ENCODE measurements around the gene HOGA1.
"Not testable (repeated sequence)": the region's sequence is repeated elsewhere in the genome, so short reads cannot be mapped to it uniquely, and the experiment has no call there.

The HOGA1 gene

GRCh38 chr10:97572214-97572989 is 11.8 kb upstream of the HOGA1 start, which contains the start of gene ANKRD2:
TSS of gene ANKRD2 (plus strand) at chr10:97572779. CDS start at chr10:97572789, 10 bp downstream.
- peaks cover 6% of the 10 kb centered on the region for H3K36me3 ChIP-seq (ENCODE audit: insufficient read depth, low read length)
- no peaks in the 10 kb centered on the region for H3K9me3 ChIP-seq (ENCODE audit: low read length)
- no peak within 1 kb of the TSS for H3K9ac ChIP-seq (ENCODE audit: low read length)
- H3K27ac ChIP-seq (ENCODE audit: low read depth, low read length) = no peak within 1 kb of the TSS
- no peaks in the 10 kb centered on the region for H3K27me3 ChIP-seq (ENCODE audit: control insufficient read depth in 1 of 2, insufficient read depth in 2 of 2, low read length in 2 of 2)
- peaks cover 4% of the 10 kb centered on the region for H3K4me1 ChIP-seq (ENCODE audit: insufficient read depth, low read length)
- no peak within 1 kb of the TSS for H3K4me3 ChIP-seq (ENCODE audit: low read depth in 1 of 2, low read length in 2 of 2)

- peaks cover 6% of the 10 kb centered on the region for H3K36me3 ChIP-seq (ENCODE audit: insufficient read depth, low read length)
- H3K27ac ChIP-seq (ENCODE audit: low read depth, low read length) = no peak overlapping the region
- no peak overlapping the region for H3K4me3 ChIP-seq (ENCODE audit: low read depth in 1 of 2, low read length in 2 of 2)
- no peaks in the 10 kb centered on the region for H3K27me3 ChIP-seq (ENCODE audit: control insufficient read depth in 1 of 2, insufficient read depth in 2 of 2, low read length in 2 of 2)
- peaks cover 4% of the 10 kb centered on the region for H3K4me1 ChIP-seq (ENCODE audit: insufficient read depth, low read length)
- no peak overlapping the region for H3K9ac ChIP-seq (ENCODE audit: low read length)
- H3K9me3 ChIP-seq (ENCODE audit: low read length) = no peaks in the 10 kb centered on the region
Measured at GRCh38 chr10:97573021-97573420, 11.2 kb upstream of the HOGA1 start.

GRCh38 chr10:97573672-97574071 is 10.5 kb upstream of the HOGA1 start:
- peaks cover 4% of the 10 kb centered on the region for H3K4me1 ChIP-seq (ENCODE audit: insufficient read depth, low read length)
- no peaks in the 10 kb centered on the region for H3K9me3 ChIP-seq (ENCODE audit: low read length)
- peaks cover 6% of the 10 kb centered on the region for H3K36me3 ChIP-seq (ENCODE audit: insufficient read depth, low read length)
- no peak overlapping the region for H3K4me3 ChIP-seq (ENCODE audit: low read depth in 1 of 2, low read length in 2 of 2)
- H3K9ac ChIP-seq (ENCODE audit: low read length) = no peak overlapping the region
- H3K27me3 ChIP-seq (ENCODE audit: control insufficient read depth in 1 of 2, insufficient read depth in 2 of 2, low read length in 2 of 2) = no peaks in the 10 kb centered on the region
- H3K27ac ChIP-seq (ENCODE audit: low read depth, low read length) = no peak overlapping the region

- Histone ChIP-seq H3K9ac (ENCODE audit: low read length) (no peak overlapping the region), H3K4me1 (ENCODE audit: insufficient read depth, low read length) (peaks cover 4% of the 10 kb centered on the region), H3K9me3 (ENCODE audit: low read length) (no peaks in the 10 kb centered on the region), H3K27me3 (ENCODE audit: control insufficient read depth in 1 of 2, insufficient read depth in 2 of 2, low read length in 2 of 2) (no peaks in the 10 kb centered on the region), H3K4me3 (ENCODE audit: low read depth in 1 of 2, low read length in 2 of 2) (no peak overlapping the region), H3K27ac (ENCODE audit: low read depth, low read length) (no peak overlapping the region), H3K36me3 (ENCODE audit: insufficient read depth, low read length) (no peaks in the 10 kb centered on the region)
Measured at GRCh38 chr10:97574374-97575126, 9.6 kb upstream of the HOGA1 start.

GRCh38 chr10:97575127-97575668 is 9.0 kb upstream of the HOGA1 start:
- H3K4me3 ChIP-seq (ENCODE audit: low read depth in 1 of 2, low read length in 2 of 2) = no peak overlapping the region
- no peaks in the 10 kb centered on the region for H3K27me3 ChIP-seq (ENCODE audit: control insufficient read depth in 1 of 2, insufficient read depth in 2 of 2, low read length in 2 of 2)
- H3K9ac ChIP-seq (ENCODE audit: low read length) = no peak overlapping the region
- peaks cover 4% of the 10 kb centered on the region for H3K4me1 ChIP-seq (ENCODE audit: insufficient read depth, low read length)
- H3K36me3 ChIP-seq (ENCODE audit: insufficient read depth, low read length) = no peaks in the 10 kb centered on the region
- no peaks in the 10 kb centered on the region for H3K9me3 ChIP-seq (ENCODE audit: low read length)
- H3K27ac ChIP-seq (ENCODE audit: low read depth, low read length) = no peak overlapping the region

GRCh38 chr10:97576487-97576886 is 7.7 kb upstream of the HOGA1 start:
- not testable (repeated sequence) for H3K4me1 ChIP-seq (ENCODE audit: insufficient read depth, low read length); H3K27me3 ChIP-seq (ENCODE audit: control insufficient read depth in 1 of 2, insufficient read depth in 2 of 2, low read length in 2 of 2); H3K9ac ChIP-seq (ENCODE audit: low read length); H3K4me3 ChIP-seq (ENCODE audit: low read depth in 1 of 2, low read length in 2 of 2); H3K9me3 ChIP-seq (ENCODE audit: low read length); H3K27ac ChIP-seq (ENCODE audit: low read depth, low read length); H3K36me3 ChIP-seq (ENCODE audit: insufficient read depth, low read length)

- Histone ChIP-seq H3K27ac (ENCODE audit: low read depth, low read length) (no peak overlapping the region), H3K27me3 (ENCODE audit: control insufficient read depth in 1 of 2, insufficient read depth in 2 of 2, low read length in 2 of 2) (no peaks in the 10 kb centered on the region), H3K36me3 (ENCODE audit: insufficient read depth, low read length) (no peaks in the 10 kb centered on the region), H3K9ac (ENCODE audit: low read length) (no peak overlapping the region), H3K4me1 (ENCODE audit: insufficient read depth, low read length) (peaks cover 4% of the 10 kb centered on the region), H3K4me3 (ENCODE audit: low read depth in 1 of 2, low read length in 2 of 2) (no peak overlapping the region), H3K9me3 (ENCODE audit: low read length) (no peaks in the 10 kb centered on the region)
Measured at GRCh38 chr10:97577701-97578100, 6.5 kb upstream of the HOGA1 start.

- no peak overlapping the region for H3K4me3 ChIP-seq (ENCODE audit: low read depth in 1 of 2, low read length in 2 of 2)
Measured at GRCh38 chr10:97578171-97578844, 5.9 kb upstream of the HOGA1 start.

GRCh38 chr10:97580421-97581367 is 3.5 kb upstream of the HOGA1 start:
- no peaks in the 10 kb centered on the region for H3K9me3 ChIP-seq (ENCODE audit: low read length)
- no peak overlapping the region for H3K27ac ChIP-seq (ENCODE audit: low read depth, low read length)
- H3K27me3 ChIP-seq (ENCODE audit: control insufficient read depth in 1 of 2, insufficient read depth in 2 of 2, low read length in 2 of 2) = no peaks in the 10 kb centered on the region
- no peaks in the 10 kb centered on the region for H3K36me3 ChIP-seq (ENCODE audit: insufficient read depth, low read length)
- H3K9ac ChIP-seq (ENCODE audit: low read length) = no peak overlapping the region
- no peaks in the 10 kb centered on the region for H3K4me1 ChIP-seq (ENCODE audit: insufficient read depth, low read length)
- no peak overlapping the region for H3K4me3 ChIP-seq (ENCODE audit: low read depth in 1 of 2, low read length in 2 of 2)

More at GRCh38 chr10:97578171-97578844, 5.9 kb upstream of the HOGA1 start:
- H3K9me3 ChIP-seq (ENCODE audit: low read length) = no peaks in the 10 kb centered on the region
- H3K27ac ChIP-seq (ENCODE audit: low read depth, low read length) = no peak overlapping the region
- H3K9ac ChIP-seq (ENCODE audit: low read length) = no peak overlapping the region
- no peaks in the 10 kb centered on the region for H3K36me3 ChIP-seq (ENCODE audit: insufficient read depth, low read length)
- no peaks in the 10 kb centered on the region for H3K27me3 ChIP-seq (ENCODE audit: control insufficient read depth in 1 of 2, insufficient read depth in 2 of 2, low read length in 2 of 2)
- H3K4me1 ChIP-seq (ENCODE audit: insufficient read depth, low read length) = peaks cover 4% of the 10 kb centered on the region

GRCh38 chr10:97582169-97582568 is 2.0 kb upstream of the HOGA1 start:
- Histone ChIP-seq H3K4me1 (ENCODE audit: insufficient read depth, low read length) (no peaks in the 10 kb centered on the region), H3K9me3 (ENCODE audit: low read length) (no peaks in the 10 kb centered on the region), H3K36me3 (ENCODE audit: insufficient read depth, low read length) (no peaks in the 10 kb centered on the region), H3K4me3 (ENCODE audit: low read depth in 1 of 2, low read length in 2 of 2) (no peak overlapping the region), H3K27ac (ENCODE audit: low read depth, low read length) (no peak overlapping the region), H3K9ac (ENCODE audit: low read length) (no peak overlapping the region), H3K27me3 (ENCODE audit: control insufficient read depth in 1 of 2, insufficient read depth in 2 of 2, low read length in 2 of 2) (no peaks in the 10 kb centered on the region)

Measured in muscle layer of colon (tissue), 2 donors.